ENCODE data around the gene GRIK1.

Gene GRIK1

GRCh38 chr21:29671728-29672127 is 268.1 kb downstream of the GRIK1 start:
- no peak for DNase-seq (ENCODE audit: low read depth)

GRCh38 chr21:29670228-29670627 is 269.6 kb downstream of the GRIK1 start:
- DNase-seq (ENCODE audit: low read depth): no peak

DNA sequence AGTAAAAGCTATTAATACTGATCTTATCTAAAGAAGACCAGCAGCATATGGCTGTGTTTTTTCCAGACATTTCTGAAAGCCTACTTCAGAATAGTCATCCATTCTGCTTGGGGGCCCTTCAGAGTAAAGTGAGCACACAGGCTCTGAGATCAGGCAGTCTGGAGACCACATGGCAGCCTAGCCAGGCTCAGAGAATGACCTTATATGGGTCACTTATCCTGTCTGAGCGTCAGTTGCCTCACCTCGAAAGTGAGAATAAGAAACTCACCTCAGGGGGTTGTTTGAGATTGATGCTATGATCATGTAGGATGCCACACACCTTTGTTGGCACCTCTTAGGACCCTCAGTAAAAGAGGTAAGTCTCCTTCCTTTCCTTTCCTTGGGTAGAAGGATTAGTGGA is 270.4 kb downstream of the GRIK1 start:
- DNase-seq (ENCODE audit: low read depth): no peak

GRCh38 chr21:29667651-29668050 is 272.1 kb downstream of the GRIK1 start:
- DNase-seq (ENCODE audit: low read depth): no peak

DNA sequence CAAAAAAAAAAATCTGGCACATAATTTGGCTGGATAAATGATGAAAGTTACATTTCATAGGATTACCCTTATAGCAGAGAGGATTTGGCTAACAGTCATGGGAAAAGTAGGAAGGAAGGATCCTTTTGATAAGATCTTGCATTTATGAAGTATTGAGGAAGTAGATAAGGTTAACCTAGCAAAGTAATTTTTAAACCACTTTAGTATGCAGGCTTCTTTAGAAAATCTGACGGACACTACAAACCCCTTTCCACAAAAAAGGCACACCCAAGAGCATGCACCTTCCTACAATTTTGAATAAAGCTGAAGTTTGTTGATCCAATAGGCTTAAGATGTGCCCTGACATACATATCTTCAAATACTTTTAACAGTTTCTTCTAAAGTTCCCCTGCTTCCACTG is 275.2 kb downstream of the GRIK1 start:
- no peak for DNase-seq (ENCODE audit: low read depth)

GRCh38 chr21:29661672-29662442 is 277.9 kb downstream of the GRIK1 start:
- DNase-seq (ENCODE audit: low read depth): no peak

GRCh38 chr21:29660047-29660720 is 279.6 kb downstream of the GRIK1 start:
- no peak for DNase-seq (ENCODE audit: low read depth)

DNA sequence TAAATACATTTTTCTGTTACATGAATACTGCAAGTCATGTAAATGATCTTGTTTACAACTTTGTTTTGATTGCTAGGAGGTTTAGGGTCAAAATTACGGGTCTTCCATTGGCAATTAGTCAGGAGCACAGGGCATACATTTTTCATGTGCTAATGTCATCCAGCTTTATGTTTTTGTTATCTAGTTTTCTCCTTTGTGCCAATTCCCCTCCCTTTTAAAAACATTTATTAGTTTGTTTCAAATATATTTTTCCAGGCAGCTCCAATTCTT is 280.9 kb downstream of the GRIK1 start:
- DNase-seq (ENCODE audit: low read depth): no peak

GRCh38 chr21:29658177-29658933 is 281.4 kb downstream of the GRIK1 start:
- DNase-seq (ENCODE audit: low read depth): no peak

GRCh38 chr21:29657240-29657989 is 282.4 kb downstream of the GRIK1 start:
- no peak for DNase-seq (ENCODE audit: low read depth)

DNA sequence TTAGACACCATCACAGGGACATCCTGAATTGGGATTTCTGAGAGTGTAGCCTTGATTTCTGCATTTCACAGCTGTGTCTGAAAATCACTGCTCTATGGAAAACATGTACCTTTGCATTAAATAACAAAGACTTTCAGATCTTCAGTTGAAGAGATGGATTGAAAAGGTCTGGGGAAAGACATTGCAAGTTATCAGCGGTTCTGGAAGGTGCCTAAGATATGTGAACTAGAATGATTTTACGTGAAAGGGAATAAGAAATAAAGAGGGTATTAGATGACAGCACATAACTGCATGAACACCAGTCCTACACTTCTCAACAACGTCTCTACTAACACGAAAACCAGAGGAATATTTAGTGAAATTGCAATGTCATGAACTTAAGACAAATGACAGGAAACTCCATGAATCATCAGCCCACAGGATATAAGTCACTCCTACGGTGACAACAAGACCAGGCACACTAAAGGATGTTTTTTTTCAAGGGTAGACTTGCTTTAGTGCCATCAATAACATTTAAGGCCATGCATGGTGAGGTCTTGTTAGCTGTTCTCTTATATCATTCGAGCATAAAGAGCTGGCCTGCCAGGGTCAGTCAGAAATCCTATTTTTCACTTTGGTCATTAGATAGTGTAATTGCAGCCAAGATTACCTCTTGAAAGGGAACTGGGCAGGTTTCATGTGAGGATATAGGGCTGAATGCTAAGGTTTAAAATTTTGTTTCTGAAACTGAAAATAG is 283.1 kb downstream of the GRIK1 start:
- no peak for DNase-seq (ENCODE audit: low read depth)

- DNase-seq (ENCODE audit: low read depth): no peak
Measured at GRCh38 chr21:29655577-29655976, 284.2 kb downstream of the GRIK1 start.

GRCh38 chr21:29654855-29655254 is 284.9 kb downstream of the GRIK1 start:
- DNase-seq (ENCODE audit: low read depth): no peak

GRCh38 chr21:29654203-29654602 is 285.6 kb downstream of the GRIK1 start:
- DNase-seq (ENCODE audit: low read depth): no peak

GRCh38 chr21:29650523-29651022 is 289.2 kb downstream of the GRIK1 start:
- no peak for DNase-seq (ENCODE audit: low read depth)

- DNase-seq (ENCODE audit: low read depth): no peak
Measured at GRCh38 chr21:29649406-29649814, 290.4 kb downstream of the GRIK1 start.

DNA sequence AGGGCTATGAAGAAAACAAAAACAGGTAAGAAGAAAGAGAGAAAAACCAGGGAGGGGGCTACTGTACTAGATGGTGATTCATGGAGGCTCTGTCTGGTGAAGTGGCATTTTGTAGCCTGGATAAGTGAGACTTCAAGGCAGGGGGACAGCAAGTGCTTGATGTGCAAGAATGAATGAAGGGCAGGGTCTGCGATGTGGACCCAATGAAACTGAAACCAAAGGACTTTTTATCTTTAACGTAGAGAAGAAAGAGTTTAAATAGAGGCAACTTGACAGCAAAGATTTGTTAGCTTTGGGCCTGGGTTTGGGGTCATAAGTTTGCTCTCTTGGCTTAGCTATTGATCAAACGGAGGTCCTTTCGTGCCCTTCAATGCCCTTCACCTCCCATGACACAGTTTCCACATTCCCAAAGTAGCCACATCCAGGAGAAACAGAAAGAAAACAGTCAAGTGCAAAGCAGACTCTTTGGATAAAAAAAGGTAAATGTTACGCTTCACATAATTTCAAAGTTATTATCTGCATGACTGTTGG is 291.0 kb downstream of the GRIK1 start:
- no peak for DNase-seq (ENCODE audit: low read depth)

- DNase-seq (ENCODE audit: low read depth): no peak
Measured at GRCh38 chr21:29647353-29647781, 292.4 kb downstream of the GRIK1 start.

DNA sequence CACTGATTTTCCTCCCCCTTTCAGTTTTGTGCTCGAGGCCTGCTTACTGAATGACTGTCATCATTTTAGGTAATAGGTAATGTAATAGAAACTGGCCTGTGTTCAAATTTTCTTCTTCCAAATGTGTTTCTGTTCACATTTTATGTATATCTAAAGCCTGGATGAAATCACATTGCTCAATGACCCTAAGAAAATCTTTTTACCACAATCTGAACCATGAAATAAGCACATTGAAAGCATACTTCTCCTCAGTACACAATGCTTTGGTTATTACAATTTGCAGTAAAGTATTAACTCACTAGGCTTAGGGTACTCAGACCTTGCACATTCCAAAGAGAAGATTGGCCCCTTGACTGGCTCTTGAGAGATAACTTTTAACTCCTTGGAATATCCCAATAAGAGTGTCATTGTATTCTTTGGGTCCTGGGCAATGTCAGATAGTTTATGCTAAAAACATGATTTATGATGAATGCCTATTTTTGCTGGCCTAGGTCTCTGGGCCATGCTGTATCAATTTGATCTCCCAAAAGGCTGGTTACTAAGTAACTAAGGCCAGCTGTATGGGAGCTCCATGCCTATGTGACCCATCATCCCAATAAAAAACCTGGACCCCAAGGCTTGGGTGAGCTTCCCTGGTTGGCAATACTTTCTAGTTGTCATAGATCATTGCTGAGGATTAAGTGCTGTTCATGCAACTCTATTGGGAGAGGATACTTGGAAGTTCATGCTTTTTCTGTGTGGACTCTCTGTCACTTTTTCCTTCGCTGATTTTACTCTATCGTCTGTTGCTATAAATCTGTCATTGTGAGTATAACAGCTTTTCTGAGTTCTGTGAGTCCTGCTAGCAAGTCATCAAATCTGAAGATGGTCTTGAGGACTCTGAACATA is 293.9 kb downstream of the GRIK1 start:
- no peak for DNase-seq (ENCODE audit: low read depth)

DNA sequence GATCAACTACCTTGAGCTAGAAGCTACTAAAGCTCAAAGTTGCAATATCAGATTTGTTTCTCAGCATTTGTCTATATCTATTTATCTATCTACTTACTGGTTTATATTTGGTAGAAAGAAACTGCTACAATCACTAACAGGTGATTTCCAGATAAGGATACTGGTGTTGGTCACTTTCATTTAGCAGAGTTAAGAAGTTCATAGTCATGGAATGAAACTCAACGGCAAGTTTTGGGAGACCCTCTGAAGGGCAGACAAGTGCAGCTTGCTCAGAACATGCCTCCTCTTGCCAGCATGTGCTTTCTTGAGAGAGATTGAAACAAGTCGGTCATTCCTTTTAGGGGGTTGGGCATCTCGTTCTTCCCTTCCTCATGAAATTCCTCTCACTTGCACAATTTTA is 296.5 kb downstream of the GRIK1 start:
- DNase-seq (ENCODE audit: low read depth): no peak
